ENCODE results near the gene CDK5RAP2. TPM values are rescaled to one million over a fixed set of nuclear protein-coding genes. Genes with fewer than 3 reads are reported as not detected.

Gene CDK5RAP2
- total RNA-seq, 3 donors from 2014 or later (not counting 1 experiment from before 2014, with no cell fraction given): 81.5 to 95.7 (median 82.4) TPM

DNA sequence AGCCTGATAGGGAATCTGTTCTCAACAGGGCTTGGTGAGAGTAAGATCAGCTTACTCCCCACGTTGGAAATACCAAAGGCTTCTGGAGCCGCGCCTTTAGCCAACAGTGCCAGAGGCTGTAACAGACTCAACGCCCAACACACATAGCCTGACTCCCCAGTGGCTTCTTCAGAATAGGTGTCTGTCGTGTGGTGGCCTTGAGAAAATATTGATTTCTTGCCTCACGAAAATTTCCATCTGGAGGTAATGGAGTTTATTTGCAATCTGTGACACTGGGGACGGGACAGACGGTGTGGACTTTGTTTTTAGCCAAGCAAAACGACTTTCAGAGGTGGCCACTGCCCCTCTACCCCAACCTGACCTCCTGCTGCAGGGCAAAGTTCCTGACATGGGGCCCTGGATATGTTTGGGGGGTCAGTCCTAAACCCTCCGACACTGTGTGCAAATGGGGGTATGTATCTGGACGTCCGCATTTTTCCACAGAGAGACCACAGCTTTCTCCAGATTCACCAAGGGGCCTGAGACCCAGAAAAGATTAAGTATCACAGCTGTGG, 189.3 kb downstream of the CDK5RAP2 start:
- H3K4me3 ChIP-seq (ENCODE audit: low read length): no peak overlapping the region
- peaks cover 17 to 27% of the 10 kb centered on the region in 2 donors for H3K4me1 Mint-ChIP-seq
- H3K9me3 Mint-ChIP-seq: no peaks in the 10 kb centered on the region
- no peaks in the 10 kb centered on the region for H3K27me3 Mint-ChIP-seq (ENCODE audit: low read depth in 2 of 2)
- no peak overlapping the region for H3K27ac ChIP-seq (ENCODE audit: low read length)
- no peak overlapping the region for H3K27ac Mint-ChIP-seq
- no peak overlapping the region for H3K4me3 Mint-ChIP-seq
- ATAC-seq (no peak), DNase-seq (no peak)
- 97% methylated on average over 11 of the region's 12 CpGs for WGBS (ENCODE audit: insufficient coverage)
- intact Hi-C loops (cut with micrococcal nuclease): no loop called here
- no peaks in the 10 kb centered on the region for H3K27me3 ChIP-seq (ENCODE audit: control insufficient read depth, insufficient read depth, low read length)
- H3K36me3 Mint-ChIP-seq: peaks cover 6% of the 10 kb centered on the region
- H3K36me3 ChIP-seq (ENCODE audit: control insufficient read depth, insufficient read depth, low read length): peaks cover 58% of the 10 kb centered on the region
- no peak for TF ChIP-seq CTCF (IDR thresholded peaks at IDR 0.05)
- H3K9me3 ChIP-seq (ENCODE audit: control insufficient read depth, insufficient read depth, low read length): no peaks in the 10 kb centered on the region
- H3K4me1 ChIP-seq (ENCODE audit: control insufficient read depth, insufficient read depth, low read length): peaks cover 20% of the 10 kb centered on the region

- TF ChIP-seq CTCF (IDR thresholded peaks at IDR 0.05): no peak
- H3K27me3 Mint-ChIP-seq (ENCODE audit: low read depth in 2 of 2): no peaks in the 10 kb centered on the region
- H3K9me3 Mint-ChIP-seq: no peaks in the 10 kb centered on the region
- ATAC-seq (no peak), DNase-seq (no peak)
- no peaks in the 10 kb centered on the region for H3K27me3 ChIP-seq (ENCODE audit: control insufficient read depth, insufficient read depth, low read length)
- H3K27ac ChIP-seq (ENCODE audit: low read length): no peak overlapping the region
- 98% methylated on average over 8 of the region's 8 CpGs for WGBS (ENCODE audit: insufficient coverage)
- H3K4me3 ChIP-seq (ENCODE audit: low read length): no peak overlapping the region
- H3K9me3 ChIP-seq (ENCODE audit: control insufficient read depth, insufficient read depth, low read length): no peaks in the 10 kb centered on the region
- H3K4me1 Mint-ChIP-seq: peaks cover 14 to 26% of the 10 kb centered on the region in 2 donors
- H3K36me3 ChIP-seq (ENCODE audit: control insufficient read depth, insufficient read depth, low read length): peaks cover 54% of the 10 kb centered on the region
- peaks cover 6% of the 10 kb centered on the region for H3K36me3 Mint-ChIP-seq
- peaks cover 20% of the 10 kb centered on the region for H3K4me1 ChIP-seq (ENCODE audit: control insufficient read depth, insufficient read depth, low read length)
- no peak overlapping the region for H3K4me3 Mint-ChIP-seq
- intact Hi-C loops (cut with micrococcal nuclease): no loop called here
- H3K27ac Mint-ChIP-seq: no peak overlapping the region
Observed at GRCh38 chr9:120389867-120390266, 190.1 kb downstream of the CDK5RAP2 start.

- Mint-ChIP-seq H3K4me3 (no peak overlapping the region), H3K4me1 (peaks cover 8 to 20% of the 10 kb centered on the region in 2 donors), H3K36me3 (peaks cover 6% of the 10 kb centered on the region), H3K9me3 (no peaks in the 10 kb centered on the region), H3K27ac (no peak overlapping the region), H3K27me3 (ENCODE audit: low read depth in 2 of 2) (no peaks in the 10 kb centered on the region)
- ATAC-seq (no peak), DNase-seq (no peak)
- Histone ChIP-seq H3K4me3 (ENCODE audit: low read length) (no peak overlapping the region), H3K36me3 (ENCODE audit: control insufficient read depth, insufficient read depth, low read length) (peaks cover 50% of the 10 kb centered on the region), H3K4me1 (ENCODE audit: control insufficient read depth, insufficient read depth, low read length) (peaks cover 15% of the 10 kb centered on the region), H3K27me3 (ENCODE audit: control insufficient read depth, insufficient read depth, low read length) (no peaks in the 10 kb centered on the region), H3K9me3 (ENCODE audit: control insufficient read depth, insufficient read depth, low read length) (no peaks in the 10 kb centered on the region), H3K27ac (ENCODE audit: low read length) (no peak overlapping the region)
- 95% methylated on average over 4 of the region's 4 CpGs for WGBS (ENCODE audit: insufficient coverage)
- intact Hi-C loops (cut with micrococcal nuclease): no loop called here
- no peak for TF ChIP-seq CTCF (IDR thresholded peaks at IDR 0.05)
Observed at GRCh38 chr9:120389300-120389699, 190.7 kb downstream of the CDK5RAP2 start.
